ENCODE data around the gene NXPH2. TPM values are rescaled to one million over a fixed set of nuclear protein-coding genes. Genes with fewer than 3 reads are reported as not detected.

Gene NXPH2
- total and polyA plus RNA-seq, 4 donors, result 12.7 to 23.3 (median 15.8) TPM

GRCh38 chr2:138787053-138787666 lies 7.0 kb upstream of the NXPH2 start:
- H3K4me3 ChIP-seq (ENCODE audit: low read depth, low read length), result no peak overlapping the region
- peak in 3 of 6 donors; percentile 39 to 90 (median 72) for DNase-seq (ENCODE audit: low read depth in 4 of 6, low spot score in 6 of 6)
- no CpG with 5 or more reads among the region's 2 CpGs for WGBS (ENCODE audit: insufficient coverage)

GRCh38 chr2:138782383-138782782 lies 2.2 kb upstream of the NXPH2 start:
- Histone ChIP-seq H3K4me1 (ENCODE audit: control insufficient read depth, insufficient read depth, low read length) (peaks cover 18% of the 10 kb centered on the region), H3K4me3 (ENCODE audit: low read depth, low read length) (no peak overlapping the region), H3K9me3 (ENCODE audit: control insufficient read depth, insufficient read depth, low read length) (no peaks in the 10 kb centered on the region), H3K27me3 (ENCODE audit: control insufficient read depth, insufficient read depth, low read length) (peaks cover 44% of the 10 kb centered on the region), H3K27ac (ENCODE audit: low read depth, low read length) (no peak overlapping the region), H3K36me3 (ENCODE audit: control insufficient read depth, insufficient read depth, low read length) (no peaks in the 10 kb centered on the region)
- DNase-seq (ENCODE audit: low read depth in 4 of 6, low spot score in 6 of 6), result no peak
- 89% methylated on average over 5 of the region's 5 CpGs for WGBS (ENCODE audit: insufficient coverage)

More at GRCh38 chr2:138787053-138787666, 7.0 kb upstream of the NXPH2 start:
- Histone ChIP-seq H3K27me3 (ENCODE audit: control insufficient read depth, insufficient read depth, low read length) (peaks cover 4% of the 10 kb centered on the region), H3K4me1 (ENCODE audit: control insufficient read depth, insufficient read depth, low read length) (no peaks in the 10 kb centered on the region), H3K36me3 (ENCODE audit: control insufficient read depth, insufficient read depth, low read length) (no peaks in the 10 kb centered on the region), H3K9me3 (ENCODE audit: control insufficient read depth, insufficient read depth, low read length) (no peaks in the 10 kb centered on the region), H3K27ac (ENCODE audit: low read depth, low read length) (no peak overlapping the region)

GRCh38 chr2:138780908-138781307 lies 718 bp upstream of the NXPH2 start:
- H3K36me3 ChIP-seq (ENCODE audit: control insufficient read depth, insufficient read depth, low read length), result no peaks in the 10 kb centered on the region
- peaks cover 46% of the 10 kb centered on the region for H3K27me3 ChIP-seq (ENCODE audit: control insufficient read depth, insufficient read depth, low read length)
- WGBS (ENCODE audit: insufficient coverage), result 5% methylated on average over 19 of the region's 19 CpGs
- no peak overlapping the region for H3K27ac ChIP-seq (ENCODE audit: low read depth, low read length)
- H3K4me1 ChIP-seq (ENCODE audit: control insufficient read depth, insufficient read depth, low read length), result peaks cover 18% of the 10 kb centered on the region
- H3K9me3 ChIP-seq (ENCODE audit: control insufficient read depth, insufficient read depth, low read length), result no peaks in the 10 kb centered on the region
- H3K4me3 ChIP-seq (ENCODE audit: low read depth, low read length), result peak overlapping the region; percentile 18
- DNase-seq (ENCODE audit: low read depth in 4 of 6, low spot score in 6 of 6), result peak in 1 of 6 donors; percentile 43

DNA sequence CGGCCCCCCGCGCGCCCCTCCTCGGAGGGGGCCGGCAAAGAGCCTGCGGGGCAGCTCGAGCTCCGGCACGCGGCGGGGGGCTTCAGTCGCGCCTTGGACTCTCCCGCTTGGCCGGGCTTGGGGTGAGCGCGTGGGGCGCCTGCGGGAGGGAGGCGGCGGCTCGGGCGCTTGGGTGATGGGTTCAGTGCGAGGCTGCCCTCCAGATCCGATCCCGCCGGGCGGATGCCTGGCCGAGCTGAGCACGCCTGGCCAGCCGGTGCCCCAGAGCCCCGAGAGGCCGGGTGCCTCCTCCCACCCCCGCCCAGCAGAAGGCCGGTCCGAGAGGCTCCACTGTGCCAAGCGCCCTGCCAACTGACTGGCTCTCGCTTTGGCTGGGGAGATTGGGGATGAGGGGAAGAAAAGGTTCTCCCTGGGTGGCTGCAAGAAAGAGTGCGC lies 273 bp upstream of the NXPH2 start:
- 0% methylated on average over 40 of the region's 40 CpGs for WGBS (ENCODE audit: insufficient coverage)
- H3K27ac ChIP-seq (ENCODE audit: low read depth, low read length), result no peak overlapping the region

DNA sequence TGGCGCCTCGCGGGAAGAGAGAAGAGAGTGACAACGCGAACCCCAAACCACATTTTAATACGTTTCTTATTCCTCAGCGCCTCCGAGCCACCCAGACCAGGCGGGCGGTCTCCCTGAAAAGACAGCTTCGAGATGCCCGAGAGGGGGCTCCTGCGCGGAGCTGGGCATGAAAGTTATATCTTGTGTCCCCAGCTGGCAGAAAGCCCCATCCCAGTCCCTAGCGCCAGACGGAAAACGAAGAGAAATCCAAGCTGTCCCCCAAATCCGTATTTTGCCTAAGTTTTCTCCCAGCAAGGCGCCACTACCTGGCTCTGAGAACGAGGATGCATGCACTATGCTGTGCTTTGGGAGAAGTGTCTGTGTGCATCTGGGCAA lies 797 bp downstream of the NXPH2 start:
- H3K27ac ChIP-seq (ENCODE audit: low read depth, low read length), result no peak overlapping the region
- peaks cover 18% of the 10 kb centered on the region for H3K4me1 ChIP-seq (ENCODE audit: control insufficient read depth, insufficient read depth, low read length)
- peak overlapping the region; percentile 29 for H3K4me3 ChIP-seq (ENCODE audit: low read depth, low read length)
- H3K9me3 ChIP-seq (ENCODE audit: control insufficient read depth, insufficient read depth, low read length), result no peaks in the 10 kb centered on the region
- DNase-seq (ENCODE audit: low read depth in 4 of 6, low spot score in 6 of 6), result peak in 1 of 6 donors; percentile 64
- H3K27me3 ChIP-seq (ENCODE audit: control insufficient read depth, insufficient read depth, low read length), result peaks cover 46% of the 10 kb centered on the region
- H3K36me3 ChIP-seq (ENCODE audit: control insufficient read depth, insufficient read depth, low read length), result no peaks in the 10 kb centered on the region
- WGBS (ENCODE audit: insufficient coverage), result under 1% methylated on average over 14 of the region's 20 CpGs

More for the DNA sequence above, 273 bp upstream of the NXPH2 start:
- Histone ChIP-seq H3K9me3 (ENCODE audit: control insufficient read depth, insufficient read depth, low read length) (no peaks in the 10 kb centered on the region), H3K4me1 (ENCODE audit: control insufficient read depth, insufficient read depth, low read length) (peaks cover 18% of the 10 kb centered on the region), H3K36me3 (ENCODE audit: control insufficient read depth, insufficient read depth, low read length) (no peaks in the 10 kb centered on the region), H3K27me3 (ENCODE audit: control insufficient read depth, insufficient read depth, low read length) (peaks cover 46% of the 10 kb centered on the region), H3K4me3 (ENCODE audit: low read depth, low read length) (peak overlapping the region; percentile 18)
- DNase-seq (ENCODE audit: low read depth in 4 of 6, low spot score in 6 of 6), result peak in 2 of 6 donors; percentile 48 to 59

GRCh38 chr2:138777996-138778395 lies 2.2 kb downstream of the NXPH2 start:
- Histone ChIP-seq H3K27ac (ENCODE audit: low read depth, low read length) (no peak overlapping the region), H3K4me3 (ENCODE audit: low read depth, low read length) (no peak overlapping the region), H3K4me1 (ENCODE audit: control insufficient read depth, insufficient read depth, low read length) (peaks cover 18% of the 10 kb centered on the region), H3K36me3 (ENCODE audit: control insufficient read depth, insufficient read depth, low read length) (no peaks in the 10 kb centered on the region), H3K9me3 (ENCODE audit: control insufficient read depth, insufficient read depth, low read length) (no peaks in the 10 kb centered on the region), H3K27me3 (ENCODE audit: control insufficient read depth, insufficient read depth, low read length) (peaks cover 46% of the 10 kb centered on the region)
- peak in 2 of 6 donors; percentile 28 to 72 for DNase-seq (ENCODE audit: low read depth in 4 of 6, low spot score in 6 of 6)
- no CpG with 5 or more reads among the region's 2 CpGs for WGBS (ENCODE audit: insufficient coverage)

DNA sequence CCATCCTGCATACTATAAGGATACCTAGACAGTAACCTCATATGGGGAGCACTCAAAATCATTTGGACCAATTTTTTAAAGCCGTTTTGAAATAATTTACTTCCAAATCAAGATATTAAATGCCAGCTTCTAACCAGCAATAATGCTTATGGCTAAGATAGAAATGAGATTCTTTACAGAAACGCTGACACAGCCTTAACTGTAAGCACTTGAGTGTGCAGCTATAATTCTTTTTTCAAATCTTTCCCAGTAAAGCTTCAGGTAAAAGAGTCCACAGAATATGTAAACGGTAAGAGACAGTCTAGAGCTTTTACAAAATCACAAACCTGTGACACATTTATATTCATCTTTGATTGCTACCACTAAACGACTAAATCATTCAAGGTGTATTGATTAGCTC lies 4.5 kb downstream of the NXPH2 start:
- Histone ChIP-seq H3K9me3 (ENCODE audit: control insufficient read depth, insufficient read depth, low read length) (no peaks in the 10 kb centered on the region), H3K27ac (ENCODE audit: low read depth, low read length) (no peak overlapping the region), H3K4me1 (ENCODE audit: control insufficient read depth, insufficient read depth, low read length) (peaks cover 13% of the 10 kb centered on the region), H3K4me3 (ENCODE audit: low read depth, low read length) (no peak overlapping the region), H3K27me3 (ENCODE audit: control insufficient read depth, insufficient read depth, low read length) (peaks cover 29% of the 10 kb centered on the region), H3K36me3 (ENCODE audit: control insufficient read depth, insufficient read depth, low read length) (no peaks in the 10 kb centered on the region)
- 80% methylated on average over 1 of the region's 4 CpGs for WGBS (ENCODE audit: insufficient coverage)
- peak in 1 of 6 donors; percentile 57 for DNase-seq (ENCODE audit: low read depth in 4 of 6, low spot score in 6 of 6)

- no peaks in the 10 kb centered on the region for H3K4me1 ChIP-seq (ENCODE audit: control insufficient read depth, insufficient read depth, low read length)
- no peaks in the 10 kb centered on the region for H3K9me3 ChIP-seq (ENCODE audit: control insufficient read depth, insufficient read depth, low read length)
- H3K27me3 ChIP-seq (ENCODE audit: control insufficient read depth, insufficient read depth, low read length), result no peaks in the 10 kb centered on the region
- DNase-seq (ENCODE audit: low read depth in 4 of 6, low spot score in 6 of 6), result no peak
- no peaks in the 10 kb centered on the region for H3K36me3 ChIP-seq (ENCODE audit: control insufficient read depth, insufficient read depth, low read length)
- H3K27ac ChIP-seq (ENCODE audit: low read depth, low read length), result no peak overlapping the region
- 69% methylated on average over 4 of the region's 4 CpGs for WGBS (ENCODE audit: insufficient coverage)
- no peak overlapping the region for H3K4me3 ChIP-seq (ENCODE audit: low read depth, low read length)
Observed at GRCh38 chr2:138771534-138771933, 8.7 kb downstream of the NXPH2 start.

GRCh38 chr2:138767101-138767500 lies 13.1 kb downstream of the NXPH2 start:
- DNase-seq (ENCODE audit: low read depth in 4 of 6, low spot score in 6 of 6), result no peak
- Histone ChIP-seq H3K27me3 (ENCODE audit: control insufficient read depth, insufficient read depth, low read length) (no peaks in the 10 kb centered on the region), H3K27ac (ENCODE audit: low read depth, low read length) (no peak overlapping the region), H3K4me1 (ENCODE audit: control insufficient read depth, insufficient read depth, low read length) (no peaks in the 10 kb centered on the region), H3K4me3 (ENCODE audit: low read depth, low read length) (no peak overlapping the region), H3K36me3 (ENCODE audit: control insufficient read depth, insufficient read depth, low read length) (no peaks in the 10 kb centered on the region), H3K9me3 (ENCODE audit: control insufficient read depth, insufficient read depth, low read length) (no peaks in the 10 kb centered on the region)
- 100% methylated on average over 1 of the region's 1 CpG for WGBS (ENCODE audit: insufficient coverage)

- WGBS (ENCODE audit: insufficient coverage), result 88% methylated on average over 1 of the region's 3 CpGs
- H3K9me3 ChIP-seq (ENCODE audit: control insufficient read depth, insufficient read depth, low read length), result no peaks in the 10 kb centered on the region
- DNase-seq (ENCODE audit: low read depth in 4 of 6, low spot score in 6 of 6), result no peak
- H3K4me3 ChIP-seq (ENCODE audit: low read depth, low read length), result no peak overlapping the region
- H3K27ac ChIP-seq (ENCODE audit: low read depth, low read length), result no peak overlapping the region
- no peaks in the 10 kb centered on the region for H3K36me3 ChIP-seq (ENCODE audit: control insufficient read depth, insufficient read depth, low read length)
- H3K27me3 ChIP-seq (ENCODE audit: control insufficient read depth, insufficient read depth, low read length), result no peaks in the 10 kb centered on the region
- no peaks in the 10 kb centered on the region for H3K4me1 ChIP-seq (ENCODE audit: control insufficient read depth, insufficient read depth, low read length)
Observed at GRCh38 chr2:138766464-138766863, 13.7 kb downstream of the NXPH2 start.
